NOMO-1 treated with dmso at 0.1 percent for 144 hours (cell line): ENCODE results near the gene FAM186B.
"Not testable (repeated sequence)": the region's sequence is repeated elsewhere in the genome, so short reads cannot be mapped to it uniquely, and the experiment has no call there.

ENCODE experiments used
- DNase-seq: peaks from one replicate; lab custom pipeline; 2025; ENCODE audit not compliant: unreplicated experiment; lab: John Stamatoyannopoulos, UW

The FAM186B gene, protein sequence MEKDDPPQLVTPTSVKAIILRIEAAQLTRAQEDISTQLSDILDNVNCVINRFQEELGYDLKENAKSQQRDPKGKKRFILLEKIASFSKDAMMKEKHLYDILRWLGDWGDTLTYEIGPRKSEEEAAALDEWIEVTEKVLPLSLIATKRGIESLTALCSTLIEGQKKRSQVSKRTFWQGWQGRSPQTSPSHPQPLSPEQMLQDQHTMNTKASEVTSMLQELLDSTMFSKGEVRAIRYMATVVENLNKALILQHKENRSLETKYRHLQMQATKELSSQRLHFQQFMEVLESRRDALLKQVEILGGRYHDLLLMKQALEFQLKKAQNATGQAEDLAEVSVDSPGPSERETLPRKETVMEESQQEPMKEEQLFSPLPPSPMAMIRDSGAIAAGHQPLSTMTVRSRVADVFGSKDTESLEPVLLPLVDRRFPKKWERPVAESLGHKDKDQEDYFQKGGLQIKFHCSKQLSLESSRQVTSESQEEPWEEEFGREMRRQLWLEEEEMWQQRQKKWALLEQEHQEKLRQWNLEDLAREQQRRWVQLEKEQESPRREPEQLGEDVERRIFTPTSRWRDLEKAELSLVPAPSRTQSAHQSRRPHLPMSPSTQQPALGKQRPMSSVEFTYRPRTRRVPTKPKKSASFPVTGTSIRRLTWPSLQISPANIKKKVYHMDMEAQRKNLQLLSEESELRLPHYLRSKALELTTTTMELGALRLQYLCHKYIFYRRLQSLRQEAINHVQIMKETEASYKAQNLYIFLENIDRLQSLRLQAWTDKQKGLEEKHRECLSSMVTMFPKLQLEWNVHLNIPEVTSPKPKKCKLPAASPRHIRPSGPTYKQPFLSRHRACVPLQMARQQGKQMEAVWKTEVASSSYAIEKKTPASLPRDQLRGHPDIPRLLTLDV

DNA sequence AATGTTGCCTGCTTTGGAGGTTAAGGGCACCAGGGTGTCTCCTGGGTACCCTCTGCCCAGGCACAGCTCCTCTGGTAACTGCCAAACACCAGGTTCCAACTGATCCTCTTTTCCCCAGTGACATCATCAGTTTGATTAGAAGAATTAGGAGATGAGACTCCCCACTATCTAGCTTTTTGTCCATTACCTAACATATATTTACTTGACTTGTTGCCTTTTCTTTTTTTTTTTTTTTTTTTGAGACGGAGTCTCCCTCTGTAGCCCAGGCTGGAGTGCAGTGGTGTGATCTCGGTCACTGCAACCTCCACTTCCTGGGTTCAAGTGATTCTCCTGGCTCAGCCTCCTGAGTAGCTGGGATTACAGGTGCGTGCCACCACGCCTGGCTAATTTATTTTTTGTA is at the start of gene FAM186B:
Gene FAM186B, minus strand, starts transcription at position 101 of the 400 bp plus-strand sequence. CDS start 162 bp downstream, outside the sequence.
- not testable (repeated sequence) for DNase-seq

DNA sequence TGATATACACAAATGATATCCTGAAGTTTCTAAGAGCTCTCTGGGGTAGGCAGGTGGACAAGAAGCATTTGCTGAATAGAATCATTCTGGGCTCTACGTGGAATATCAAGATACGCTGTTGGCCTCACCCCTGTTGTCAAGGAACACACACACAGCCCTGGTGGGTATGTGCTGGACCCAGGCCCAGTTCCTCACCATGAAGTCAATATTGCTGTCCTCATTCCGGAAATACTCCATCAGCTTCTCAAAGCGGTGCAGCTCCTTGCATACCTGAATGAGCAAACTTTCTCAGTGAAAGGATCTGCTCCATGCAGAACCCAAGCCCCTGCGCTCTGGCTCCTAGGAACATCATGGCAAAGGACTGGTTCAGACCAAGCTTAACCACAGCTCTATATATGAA is 49.3 kb upstream of the FAM186B start:
- no peak for DNase-seq

DNA sequence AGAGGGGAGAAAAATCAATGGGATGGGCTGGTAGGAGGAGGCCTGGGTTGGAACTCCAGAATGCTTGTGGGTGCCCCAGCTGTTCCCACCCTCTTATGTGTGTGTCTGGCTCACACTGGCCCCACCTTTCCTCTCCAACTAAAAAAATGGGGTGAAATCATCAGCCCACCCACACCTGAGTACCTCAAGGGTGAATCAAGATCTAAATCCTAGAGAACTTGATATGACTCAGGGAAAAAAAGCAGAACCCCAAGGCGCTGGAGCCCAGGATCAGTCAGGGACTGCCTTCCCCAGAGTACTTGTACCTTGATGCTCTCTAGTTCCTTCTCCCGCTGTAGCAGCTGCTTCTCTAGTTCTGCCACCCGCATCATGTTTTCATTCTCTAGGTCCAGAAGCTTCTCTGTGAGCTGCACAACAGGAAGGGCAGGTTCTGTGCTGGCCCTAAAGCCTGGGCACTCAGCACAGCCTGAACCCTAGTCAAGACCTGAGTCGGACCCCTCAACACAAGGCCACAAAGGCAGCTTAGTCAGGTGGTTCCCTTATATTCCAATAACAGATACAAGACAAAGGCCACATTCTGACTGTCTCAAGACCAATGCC is 47.6 kb upstream of the FAM186B start:
- DNase-seq = no peak

DNA sequence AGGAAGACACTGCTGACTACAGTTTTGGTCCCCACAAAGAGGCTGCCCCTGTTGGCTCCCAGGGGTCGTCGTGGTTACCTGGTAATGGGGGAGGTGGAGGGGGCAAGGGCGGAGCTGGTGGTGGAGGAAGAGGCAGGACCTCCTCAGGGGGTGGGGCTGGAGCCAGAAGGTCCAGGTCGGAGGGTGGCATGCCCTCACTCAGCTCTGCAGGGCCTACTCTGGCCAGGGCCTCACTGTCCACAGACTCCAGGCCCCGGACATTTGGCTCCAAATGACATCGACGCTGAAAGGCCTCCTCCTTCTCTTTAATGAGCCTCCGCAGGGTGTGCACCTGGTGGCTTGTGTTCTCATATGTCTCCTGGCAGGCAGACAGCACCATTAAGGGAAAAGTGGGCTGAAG is 46.4 kb upstream of the FAM186B start:
- no peak for DNase-seq

DNA sequence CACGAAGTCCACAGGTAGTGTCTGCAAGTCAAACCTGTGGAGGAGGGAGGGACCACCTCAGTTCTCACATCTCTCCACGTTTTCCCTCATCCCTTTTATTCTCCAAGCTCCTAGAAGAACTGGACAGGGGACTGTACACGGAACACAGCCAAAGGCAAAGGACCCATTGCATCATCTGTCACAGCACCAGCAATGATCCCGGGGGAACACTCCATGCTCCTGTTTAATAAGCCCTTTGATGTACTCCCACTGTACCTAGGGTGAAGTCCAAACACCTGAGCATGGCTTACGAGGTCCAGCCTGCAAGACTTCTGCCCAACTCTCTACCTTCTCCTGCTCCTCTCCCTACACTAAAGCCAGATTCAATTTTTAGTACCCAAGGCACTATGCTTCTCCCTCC is 44.5 kb upstream of the FAM186B start:
- no peak for DNase-seq

DNA sequence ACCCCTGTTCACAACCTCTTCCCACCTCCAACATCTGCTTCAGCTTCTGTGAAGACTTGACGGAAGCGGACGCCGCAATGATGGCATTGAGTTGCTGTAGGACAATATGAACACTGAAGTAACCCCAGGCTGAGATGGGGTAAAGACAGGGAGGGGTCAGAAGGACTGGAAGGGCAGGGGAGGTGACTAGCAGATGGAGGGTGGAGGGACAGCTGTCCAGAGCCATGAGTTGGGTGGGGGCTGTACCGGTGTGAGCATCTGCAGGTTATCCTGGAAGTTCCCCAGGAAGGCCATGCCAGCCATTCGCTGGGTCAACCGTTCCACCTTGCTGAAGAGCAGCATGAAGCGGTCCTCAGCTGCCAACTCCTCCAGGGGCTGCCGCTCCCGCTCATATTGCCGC is 44.0 kb upstream of the FAM186B start:
- no peak for DNase-seq

DNA sequence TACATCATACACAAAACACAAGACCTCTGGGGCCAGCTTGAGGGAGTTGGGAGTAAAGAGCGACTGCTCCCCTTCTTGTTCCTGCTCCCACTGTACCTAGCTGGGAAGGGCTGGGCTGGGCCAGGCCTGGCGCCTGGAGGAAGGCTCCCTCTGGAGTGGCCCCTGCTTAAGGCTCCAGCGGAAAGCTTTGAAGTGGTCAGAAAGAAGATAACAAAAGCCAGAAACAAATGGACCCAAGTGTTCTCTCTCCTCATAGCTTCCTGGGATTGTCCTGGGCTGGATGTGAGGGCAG is 43.2 kb upstream of the FAM186B start:
- no peak for DNase-seq

DNA sequence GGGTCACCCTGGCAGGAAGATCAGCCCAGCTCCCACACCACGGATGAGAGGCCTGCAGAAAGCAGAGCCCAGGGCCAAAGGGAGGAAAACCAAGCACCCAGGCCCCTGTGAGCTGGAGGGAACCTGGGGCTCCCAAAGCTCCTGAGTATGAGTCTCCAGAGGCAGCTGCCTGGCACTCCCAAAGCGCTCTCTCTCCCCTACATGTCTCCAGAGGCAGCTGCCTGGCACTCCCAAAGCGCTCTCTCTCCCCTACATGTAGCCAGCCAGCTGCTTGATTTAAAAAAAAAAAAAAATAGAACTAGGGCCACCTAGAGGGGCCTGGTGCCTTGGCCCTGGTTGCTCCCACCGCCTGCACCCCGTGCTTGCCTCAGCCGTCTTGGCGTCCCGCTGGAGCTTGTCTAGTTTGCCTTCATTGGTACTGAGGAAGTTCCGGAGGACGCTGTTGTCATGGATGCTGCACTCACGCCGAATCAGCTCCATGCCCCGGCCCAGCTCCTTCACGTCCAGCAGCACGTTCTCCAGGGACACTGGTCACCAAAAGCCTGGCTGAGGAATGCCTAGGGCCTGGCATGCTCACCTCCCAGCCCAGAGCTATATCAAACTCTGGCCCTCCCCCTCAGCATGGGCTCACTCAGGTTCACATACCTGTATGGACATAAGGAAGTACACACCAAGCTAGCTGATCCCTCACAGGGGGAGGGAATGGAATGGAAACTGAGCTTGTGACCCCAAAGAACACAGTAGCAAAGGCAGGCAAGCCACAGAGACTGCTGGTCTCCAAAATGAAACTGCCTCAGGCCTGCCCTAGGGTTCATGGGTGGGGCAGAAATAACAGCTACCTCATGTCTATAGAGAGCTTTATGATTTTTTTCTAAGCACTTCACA is 42.6 kb upstream of the FAM186B start:
- no peak for DNase-seq

DNA sequence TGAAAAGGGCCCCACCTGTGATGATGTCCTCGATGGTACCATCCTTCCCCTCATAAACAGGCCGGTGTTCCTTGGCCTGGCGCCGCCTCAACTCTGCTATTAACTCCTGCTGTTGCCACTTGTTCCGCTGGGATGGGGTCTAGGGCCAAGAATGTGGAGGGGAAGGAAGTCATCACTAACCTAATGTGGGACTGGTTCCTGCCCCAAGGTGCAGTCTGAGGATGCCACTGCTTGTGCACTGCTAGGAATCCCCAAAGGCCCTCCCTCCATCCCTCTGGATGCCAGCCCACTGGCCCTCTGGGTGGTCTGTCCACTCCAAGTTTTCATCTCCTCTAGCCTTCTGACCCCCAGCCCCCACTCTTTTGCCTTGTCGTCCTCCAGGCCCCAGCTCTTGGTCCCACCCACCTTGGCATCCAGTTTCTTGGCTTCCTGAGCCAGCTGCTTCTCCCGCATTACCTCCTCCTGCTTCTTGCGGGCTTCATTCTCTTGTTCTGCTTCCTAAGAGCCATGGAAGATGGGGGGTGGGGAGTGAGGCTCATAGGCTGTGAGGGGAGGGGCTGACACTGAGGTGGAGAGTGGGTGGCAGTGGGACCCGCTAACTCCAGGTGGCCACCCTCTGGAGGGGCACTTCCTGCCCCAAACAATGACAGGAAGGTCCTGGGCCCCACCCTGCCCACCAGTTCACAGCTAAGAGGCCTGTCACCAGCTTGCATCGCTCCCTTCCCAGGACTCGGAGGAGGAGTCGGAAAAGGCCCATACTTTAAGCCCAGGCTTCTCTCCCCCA is 41.6 kb upstream of the FAM186B start:
- no peak for DNase-seq

DNA sequence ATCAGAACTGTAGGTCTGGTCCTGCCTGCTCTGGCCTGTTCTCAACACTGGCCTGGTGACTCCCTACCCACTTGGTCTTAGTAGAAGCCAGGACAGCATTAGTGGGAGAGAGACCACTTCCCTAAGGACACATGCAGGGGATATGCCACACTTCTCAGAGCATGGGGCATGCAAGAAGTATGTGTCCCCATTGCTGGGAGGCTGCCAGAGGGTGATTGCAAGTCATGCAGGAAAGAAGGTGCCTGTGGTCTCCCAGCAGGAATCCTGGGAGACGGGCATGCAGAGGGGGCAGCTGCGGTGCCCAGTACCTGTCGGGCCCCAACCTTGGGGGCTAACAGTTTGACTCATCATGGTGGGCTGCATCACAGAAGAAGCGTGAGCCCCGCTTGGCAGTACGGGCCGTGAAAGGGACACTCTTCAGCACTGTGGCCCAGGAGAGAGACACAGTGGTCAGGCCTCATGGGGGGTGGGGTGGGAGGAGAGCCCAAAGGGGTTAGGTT is 40.9 kb upstream of the FAM186B start:
- no peak for DNase-seq

DNA sequence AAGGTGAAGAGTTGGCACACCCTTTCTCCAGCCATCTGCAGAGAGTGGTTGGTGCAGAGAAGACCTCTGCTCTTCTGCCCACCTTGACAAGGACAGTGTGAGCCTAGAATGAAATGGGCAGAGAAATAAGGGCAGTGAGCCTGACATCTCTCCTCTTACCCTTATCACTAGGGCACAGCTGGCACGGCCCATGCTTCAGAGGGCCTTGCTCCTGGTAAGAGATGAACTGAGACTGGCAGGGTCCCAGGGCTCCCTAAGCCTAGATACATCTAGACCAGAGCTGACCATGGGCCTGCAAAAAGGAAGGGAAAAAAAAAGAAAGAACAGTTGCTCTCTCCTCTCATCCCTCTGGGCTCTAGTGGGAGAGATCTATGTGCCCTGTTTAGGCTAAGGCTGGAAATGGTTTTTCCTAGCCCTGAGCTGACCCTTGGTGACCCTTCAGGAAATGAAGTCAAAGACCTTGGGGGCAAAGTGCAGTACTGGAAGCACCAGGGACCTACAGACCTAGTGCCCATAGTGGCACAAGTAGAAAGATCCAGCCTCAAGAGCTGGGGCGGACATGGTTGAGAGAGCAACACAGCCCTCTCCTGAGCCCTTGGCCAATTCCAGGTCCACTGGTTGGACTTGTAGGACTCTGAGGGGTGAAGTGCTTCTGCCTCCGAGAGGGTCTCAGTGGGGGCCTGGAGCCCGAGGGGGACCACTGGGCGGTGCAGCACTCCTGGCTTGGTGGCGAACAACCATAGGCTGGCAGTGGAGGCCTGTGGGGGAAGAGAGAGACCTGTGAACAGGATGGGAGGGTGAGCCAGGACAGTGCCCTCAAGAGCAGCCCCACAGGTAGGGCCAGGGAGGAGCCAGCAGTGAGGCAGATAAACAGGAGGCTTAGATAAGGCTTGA is 40.0 kb upstream of the FAM186B start:
- DNase-seq = no peak

DNA sequence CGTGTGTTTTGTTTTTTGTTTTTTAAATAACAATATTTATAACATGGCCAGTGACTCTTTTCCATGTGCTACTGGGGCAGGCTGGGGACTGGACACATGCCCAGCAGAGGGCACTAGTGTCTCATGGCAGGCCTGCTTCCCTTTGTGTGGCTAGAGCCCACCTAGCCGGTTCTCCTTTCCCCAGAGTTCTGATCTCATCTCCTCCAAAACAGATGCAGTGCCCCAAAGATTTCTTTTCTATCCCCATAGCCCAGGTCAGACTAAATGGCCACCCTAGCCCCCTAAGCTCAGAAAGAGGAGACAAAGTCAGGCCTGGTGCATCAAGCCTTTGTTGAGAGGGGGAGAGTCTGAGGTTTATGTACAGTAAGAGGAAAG is 39.2 kb upstream of the FAM186B start:
- DNase-seq = peak; percentile 77

DNA sequence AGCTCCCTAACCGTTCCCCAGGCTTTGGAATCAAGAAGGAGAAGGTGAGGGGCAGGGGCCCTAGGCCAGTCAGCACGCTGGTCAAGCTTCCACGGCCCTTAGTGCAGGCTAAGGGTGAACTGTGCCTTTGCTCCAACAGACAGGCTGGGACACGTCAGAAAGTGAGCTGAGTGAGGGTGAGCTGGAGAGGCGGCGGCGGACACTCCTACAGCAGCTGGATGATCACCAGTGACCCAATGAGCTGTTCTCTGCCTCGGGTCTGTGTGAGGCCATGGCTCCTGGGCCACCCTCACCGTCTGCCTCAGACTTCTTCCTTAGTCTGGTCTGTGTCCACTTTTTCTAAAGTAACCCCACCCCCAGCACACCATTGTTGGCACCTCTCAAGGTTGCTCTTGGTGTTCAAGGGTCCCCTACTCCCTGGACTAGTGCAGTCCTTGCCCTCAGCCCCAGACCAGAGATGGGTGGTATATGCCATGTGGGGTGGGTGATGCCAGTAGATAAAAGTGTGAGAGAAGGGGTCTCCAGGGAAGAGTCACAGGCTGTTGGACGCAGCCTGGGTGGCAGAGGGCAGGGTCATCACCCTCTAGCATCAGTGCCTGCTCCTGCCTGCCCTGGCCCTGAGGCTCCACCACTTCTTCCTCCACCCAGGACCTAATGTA is 38.7 kb upstream of the FAM186B start:
- no peak for DNase-seq

DNA sequence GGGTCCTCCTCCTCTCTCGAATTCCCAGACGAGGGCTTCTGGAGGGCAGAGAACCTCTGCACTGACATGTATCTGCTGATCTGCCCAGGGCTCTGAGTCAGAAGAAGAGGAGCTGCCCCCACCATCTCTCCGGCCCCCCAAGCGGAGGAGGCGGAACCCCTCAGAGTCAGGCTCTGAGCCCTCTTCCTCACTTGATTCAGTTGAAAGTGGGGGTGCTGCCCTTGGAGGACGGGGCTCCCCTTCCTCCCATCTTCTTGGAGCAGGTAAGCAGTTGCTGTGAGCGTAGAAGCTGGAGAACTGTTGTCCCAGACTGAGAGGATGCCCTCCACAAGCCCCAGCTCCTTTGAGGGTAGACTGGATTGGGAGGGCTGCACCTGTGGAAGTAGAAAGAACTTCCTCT is 37.7 kb upstream of the FAM186B start:
- DNase-seq = no peak

DNA sequence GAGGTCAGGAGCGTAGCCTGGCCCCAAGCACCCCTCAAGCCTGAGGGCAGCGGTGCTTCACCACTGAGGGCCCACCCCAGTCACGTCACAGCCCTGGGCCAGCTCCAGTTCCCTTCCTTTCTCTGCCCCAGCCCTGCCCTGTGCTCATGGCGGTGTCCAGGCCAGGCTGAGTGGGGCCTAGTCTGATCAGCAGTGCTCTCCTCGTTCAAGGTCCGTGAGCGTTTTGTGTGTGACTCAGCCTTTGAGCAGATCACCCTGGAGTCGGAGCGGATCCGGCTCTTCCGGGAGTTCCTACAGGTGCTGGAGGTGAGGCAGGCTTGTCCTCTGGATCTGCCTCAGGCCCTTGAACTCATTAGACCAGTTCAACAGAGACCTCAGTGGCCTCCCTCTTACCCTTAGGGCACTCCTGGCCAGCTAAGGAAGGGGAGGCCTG is 36.9 kb upstream of the FAM186B start:
- DNase-seq = no peak

DNA sequence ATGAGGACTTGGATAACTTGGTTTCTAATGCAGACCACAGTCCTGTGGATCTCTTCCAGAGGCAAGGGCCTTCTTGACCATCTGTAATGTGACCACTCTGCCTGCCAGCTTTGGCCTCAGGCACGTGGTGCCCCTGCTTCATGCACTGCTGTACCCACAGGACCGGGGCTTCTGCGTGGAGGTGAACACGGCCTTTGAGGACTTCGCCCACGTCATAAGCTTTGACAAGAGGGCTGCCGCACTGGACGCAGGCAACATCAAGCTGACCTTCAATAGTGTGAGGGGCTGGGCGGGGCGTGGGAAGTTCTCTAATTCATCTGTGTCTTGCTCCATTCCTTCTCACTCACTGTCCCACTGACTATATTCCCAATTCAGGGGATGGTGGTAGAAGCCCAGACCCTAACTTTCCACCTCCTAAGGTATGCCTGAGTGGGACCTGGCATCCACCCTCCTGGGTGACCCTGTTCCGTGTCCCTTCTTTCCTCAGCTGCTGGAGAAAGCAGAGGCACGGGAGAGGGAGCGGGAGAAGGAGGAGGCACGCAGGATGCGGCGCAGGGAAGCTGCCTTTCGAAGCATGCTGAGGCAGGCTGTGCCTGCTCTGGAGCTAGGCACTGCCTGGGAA is 36.4 kb upstream of the FAM186B start:
- no peak for DNase-seq

DNA sequence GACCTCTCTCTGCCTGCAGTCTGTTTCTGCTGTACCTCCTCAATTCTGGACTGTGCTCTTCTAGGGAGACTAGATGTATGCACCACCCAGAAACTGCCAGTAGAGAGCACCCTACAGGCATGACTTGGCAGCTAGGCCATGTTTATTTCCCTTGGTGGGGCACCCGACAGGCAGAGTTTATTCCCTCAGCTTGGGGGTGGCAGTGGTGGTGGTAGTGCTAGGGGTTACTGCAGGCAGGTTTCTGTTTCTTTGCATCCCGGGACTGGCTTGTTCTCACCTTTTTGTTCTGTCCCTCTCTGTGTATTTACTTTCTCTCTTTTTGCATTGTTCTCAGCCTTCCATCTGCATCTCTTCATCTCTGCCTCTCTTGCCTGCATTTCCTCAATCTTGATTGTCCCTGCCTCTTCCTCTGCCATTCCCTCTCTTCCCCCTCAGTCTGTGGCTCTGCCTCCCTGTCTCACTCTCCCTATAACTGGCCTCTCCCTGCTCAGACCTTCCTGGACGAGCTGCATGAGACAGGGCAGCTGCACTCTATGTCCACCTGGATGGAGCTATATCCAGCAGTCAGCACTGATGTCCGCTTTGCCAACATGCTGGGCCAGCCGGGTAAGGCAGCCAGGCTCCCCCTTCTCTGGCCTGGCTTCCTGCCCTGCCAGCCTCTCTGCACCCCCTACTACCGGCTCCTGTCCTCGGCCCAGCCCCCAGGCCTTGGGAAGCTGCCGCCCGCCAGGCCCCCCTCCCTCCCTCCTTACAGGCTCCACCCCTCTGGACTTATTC is 31.7 kb upstream of the FAM186B start:
- DNase-seq = peak; percentile 44
